GM13976 (cell line): ENCODE results near the gene UNC13C.
"Not testable (repeated sequence)": the region's sequence is repeated elsewhere in the genome, so short reads cannot be mapped to it uniquely, and the experiment has no call there.

Experiments
- DNase-seq: peaks from one replicate; pipeline ENCODE4 v3.0.0; 2012; ENCODE audit warnings: low spot score
- in situ Hi-C: fragments of 300-500 bp; cut with MboI; formaldehyde crosslinking; loops from one replicate; pipeline ENCODE4 v1.12.0; 2022; ENCODE audit warnings: low sequenced_read_pairs, mixed read lengths, inconsistent platforms; ENCODE audit not compliant: unreplicated experiment
- TF ChIP-seq, protein P1 (sequence below): IDR thresholded peaks from 2 replicates; pipeline ENCODE4 v1.5.1; 2012; ENCODE audit warnings: borderline replicate concordance, mild to moderate bottlenecking; ENCODE audit not compliant: insufficient read depth; ENCODE audit errors: extremely low read depth, missing control alignments, control extremely low read depth

The UNC13C gene

DNA sequence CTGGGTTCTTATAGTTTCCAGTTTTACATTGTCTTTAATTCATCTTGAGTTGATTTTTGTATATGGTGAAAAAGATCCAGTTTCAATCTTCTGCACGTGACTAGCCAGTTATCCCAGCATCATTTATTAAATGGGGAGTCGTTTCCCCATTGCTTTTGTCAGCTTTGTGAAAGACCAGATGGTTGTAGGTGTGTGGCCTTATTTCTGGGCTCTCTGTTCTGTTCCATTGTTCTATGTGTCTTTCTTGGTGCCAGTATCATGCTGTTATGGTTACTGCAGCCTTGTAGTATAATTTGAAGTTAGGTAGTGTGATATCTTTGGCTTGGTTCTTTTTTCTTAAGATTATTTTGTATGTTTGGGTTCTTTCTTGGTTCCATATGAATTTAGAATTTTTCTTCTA, 432.2 kb downstream of the UNC13C start:
- DNase-seq = no peak
- in situ Hi-C loops = no loop called here
- TF ChIP-seq, protein P1, sequence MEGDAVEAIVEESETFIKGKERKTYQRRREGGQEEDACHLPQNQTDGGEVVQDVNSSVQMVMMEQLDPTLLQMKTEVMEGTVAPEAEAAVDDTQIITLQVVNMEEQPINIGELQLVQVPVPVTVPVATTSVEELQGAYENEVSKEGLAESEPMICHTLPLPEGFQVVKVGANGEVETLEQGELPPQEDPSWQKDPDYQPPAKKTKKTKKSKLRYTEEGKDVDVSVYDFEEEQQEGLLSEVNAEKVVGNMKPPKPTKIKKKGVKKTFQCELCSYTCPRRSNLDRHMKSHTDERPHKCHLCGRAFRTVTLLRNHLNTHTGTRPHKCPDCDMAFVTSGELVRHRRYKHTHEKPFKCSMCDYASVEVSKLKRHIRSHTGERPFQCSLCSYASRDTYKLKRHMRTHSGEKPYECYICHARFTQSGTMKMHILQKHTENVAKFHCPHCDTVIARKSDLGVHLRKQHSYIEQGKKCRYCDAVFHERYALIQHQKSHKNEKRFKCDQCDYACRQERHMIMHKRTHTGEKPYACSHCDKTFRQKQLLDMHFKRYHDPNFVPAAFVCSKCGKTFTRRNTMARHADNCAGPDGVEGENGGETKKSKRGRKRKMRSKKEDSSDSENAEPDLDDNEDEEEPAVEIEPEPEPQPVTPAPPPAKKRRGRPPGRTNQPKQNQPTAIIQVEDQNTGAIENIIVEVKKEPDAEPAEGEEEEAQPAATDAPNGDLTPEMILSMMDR = no peak

DNA sequence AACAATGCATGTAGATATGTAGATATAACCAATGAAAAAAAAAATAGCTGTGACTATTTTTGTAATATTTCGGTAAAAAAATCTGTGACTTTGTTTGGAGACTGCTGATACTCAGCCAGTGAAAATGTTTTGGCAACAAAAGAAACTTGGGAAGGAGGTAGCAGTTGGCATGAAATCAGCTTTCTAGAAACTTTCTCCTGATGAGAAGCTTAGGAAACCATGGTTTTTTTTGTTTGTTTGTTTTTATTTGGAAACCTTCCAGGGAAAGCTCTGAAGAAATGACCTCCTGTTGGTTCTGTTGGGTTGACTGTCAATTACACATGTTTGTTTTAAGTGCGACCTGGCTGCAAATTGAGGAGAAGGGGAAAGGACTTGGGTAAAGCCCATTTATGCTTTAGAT, 445.9 kb downstream of the UNC13C start:
- TF ChIP-seq, protein P1 = no peak
- no peak for DNase-seq
- in situ Hi-C loops = no loop called here

DNA sequence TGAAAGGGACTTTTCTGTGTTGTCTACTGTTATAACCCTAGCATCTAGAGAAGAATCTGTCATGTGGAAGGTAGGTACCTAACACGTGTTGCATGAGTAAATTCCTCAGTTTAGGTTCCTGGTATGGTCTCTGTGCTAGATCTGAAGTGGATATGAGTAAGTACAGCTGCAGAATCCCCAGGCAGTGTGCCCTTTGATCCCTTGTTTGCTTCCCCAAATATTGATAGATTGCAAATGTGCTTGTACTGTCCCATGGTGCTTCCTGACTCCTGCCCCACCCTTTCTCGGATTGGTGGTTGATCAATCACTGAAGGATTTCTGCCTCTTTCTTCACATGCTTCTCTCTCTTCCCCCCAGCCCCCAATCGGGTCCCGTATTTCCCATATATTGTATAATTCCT, 450.4 kb downstream of the UNC13C start:
- DNase-seq = no peak
- TF ChIP-seq, protein P1 = no peak
- in situ Hi-C loops = no loop called here

DNA sequence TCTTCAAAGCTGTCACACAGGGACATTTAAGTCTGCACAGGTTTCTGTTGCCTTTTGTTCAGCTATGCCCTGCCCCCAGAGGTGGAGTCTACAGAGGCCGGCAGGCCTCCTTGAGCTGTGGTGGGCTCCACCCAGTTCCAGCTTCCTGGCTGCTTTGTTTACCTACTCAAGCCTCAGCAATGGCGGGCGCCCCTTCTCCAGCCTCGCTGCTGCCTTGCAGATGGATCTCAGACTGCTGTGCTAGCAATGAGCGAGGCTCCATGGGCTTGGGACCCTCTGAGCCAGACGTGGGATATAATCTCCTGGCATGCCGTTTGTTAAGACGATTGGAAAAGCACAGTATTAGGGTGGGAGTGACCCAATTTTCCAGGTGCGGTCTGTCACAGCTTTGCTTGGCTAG, 472.0 kb downstream of the UNC13C start:
- DNase-seq, in situ Hi-C loops: not testable (repeated sequence)

DNA sequence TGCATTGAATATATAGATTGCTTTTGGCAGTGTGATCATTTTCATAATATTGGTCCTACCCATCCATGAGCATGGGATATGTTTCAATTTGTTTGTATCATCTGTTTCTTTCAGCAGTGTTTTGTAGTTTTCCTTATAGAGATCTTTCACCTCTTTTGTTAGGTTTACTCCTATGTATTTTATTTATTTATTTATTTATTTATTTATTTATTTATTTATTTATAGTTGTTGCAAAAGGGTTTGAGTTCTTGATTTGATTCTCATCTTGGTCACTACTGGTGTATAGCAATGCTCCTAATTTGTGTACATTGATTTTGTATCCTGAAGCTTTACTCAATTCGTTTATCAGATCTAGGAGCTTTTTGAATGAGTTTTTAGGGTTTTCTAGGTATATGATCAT, 478.2 kb downstream of the UNC13C start:
- TF ChIP-seq, protein P1 = no peak
- no peak for DNase-seq
- in situ Hi-C loops = no loop called here

DNA sequence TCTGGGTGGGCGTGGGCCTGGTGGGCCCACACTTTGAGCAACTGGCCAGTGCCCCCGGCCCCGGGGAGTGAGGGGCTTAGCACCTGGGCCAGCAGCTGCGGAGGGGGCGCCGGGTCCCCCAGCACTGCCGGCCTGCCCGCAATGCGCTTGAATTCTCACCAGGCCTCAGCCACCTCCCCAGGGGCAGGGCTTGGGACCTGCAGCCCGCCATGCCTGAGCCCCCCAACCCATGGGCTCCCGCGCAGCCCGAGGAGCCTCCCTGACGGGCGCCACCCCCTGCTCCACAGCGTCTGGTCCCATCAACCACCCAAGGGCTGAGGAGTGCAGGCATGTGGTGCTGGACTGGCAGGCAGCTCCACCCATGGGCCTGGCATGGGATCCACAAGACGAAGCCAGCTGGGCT, 484.3 kb downstream of the UNC13C start:
- no peak for DNase-seq
- in situ Hi-C loops = no loop called here
- TF ChIP-seq, protein P1 = no peak

DNA sequence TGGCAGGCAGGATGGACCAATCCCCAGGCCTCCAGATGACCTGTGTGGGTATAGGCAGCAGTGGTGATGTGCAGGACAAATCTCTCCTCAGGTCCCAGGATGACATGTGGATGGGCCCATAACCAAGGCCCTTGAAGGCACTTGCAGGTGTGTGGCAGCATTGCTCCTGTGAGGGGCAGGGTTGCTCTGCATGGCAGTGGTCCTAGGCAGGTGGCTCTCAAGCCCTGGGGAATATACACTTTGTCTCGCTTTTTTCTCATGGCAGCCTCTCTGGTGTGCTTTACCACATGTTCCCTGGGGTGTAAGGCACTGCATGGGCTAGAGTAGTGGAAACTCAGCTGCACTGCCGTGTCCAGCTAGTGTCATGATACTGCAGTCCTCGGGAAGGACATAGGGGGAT, 503.6 kb downstream of the UNC13C start:
- no peak for DNase-seq
- TF ChIP-seq, protein P1 = no peak
- in situ Hi-C loops = no loop called here

DNA sequence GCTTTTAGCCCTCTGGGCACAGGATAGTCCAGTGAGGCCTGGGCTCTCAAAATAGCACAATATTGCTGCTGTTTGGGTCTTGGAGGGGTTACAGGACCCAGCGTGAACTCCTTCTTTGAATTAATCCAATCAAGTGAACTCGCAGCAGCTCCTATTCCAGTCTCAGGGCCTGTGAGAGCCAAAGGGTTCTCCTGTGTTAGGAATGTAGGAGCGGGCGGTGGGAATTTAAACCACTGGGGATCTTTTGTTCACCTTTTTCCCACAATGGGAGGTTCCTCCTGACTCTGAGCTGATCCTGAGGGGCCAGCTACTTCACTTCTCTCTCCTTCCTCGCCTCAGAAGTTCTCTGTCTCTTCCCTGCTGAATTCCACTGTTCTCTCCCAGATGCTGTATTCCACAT, 504.0 kb downstream of the UNC13C start:
- TF ChIP-seq, protein P1 = no peak
- no peak for DNase-seq
- in situ Hi-C loops = no loop called here
